ENCODE measurements around the gene HLA-DPA1.

- no peak for TF ChIP-seq CTCF (conservative IDR thresholded peaks at IDR 0.05; ENCODE audit: low read depth, low read length)
- TF ChIP-seq EZH2 (IDR thresholded peaks at IDR 0.05; ENCODE audit: borderline replicate concordance, low read depth, low read length, poor library complexity, severe bottlenecking), result no peak
These were observed 43.9 kb downstream of the HLA-DPA1 start for GRCh38 chr6:33029328-33030184.

Measured in A673 (cell line).